Stimulated activated CD4-positive, alpha-beta T cell treated with anti-CD3 and anti-CD28 coated beads, Interleukin-2, amount 100 ng/mL, for 24 hours (primary cell): ENCODE results near the gene LONP1.
A peak's percentile ranks its signal among the peaks of the same experiment; 100 is the strongest.
"Not testable (repeated sequence)": the region's sequence is repeated elsewhere in the genome, so short reads cannot be mapped to it uniquely, and the experiment has no call there.

Experiments used
- DNase-seq, 2 donors: peaks; one replicate each; pipeline ENCODE4 v3.0.0-alpha.2; 2020

LONP1 gene

DNA sequence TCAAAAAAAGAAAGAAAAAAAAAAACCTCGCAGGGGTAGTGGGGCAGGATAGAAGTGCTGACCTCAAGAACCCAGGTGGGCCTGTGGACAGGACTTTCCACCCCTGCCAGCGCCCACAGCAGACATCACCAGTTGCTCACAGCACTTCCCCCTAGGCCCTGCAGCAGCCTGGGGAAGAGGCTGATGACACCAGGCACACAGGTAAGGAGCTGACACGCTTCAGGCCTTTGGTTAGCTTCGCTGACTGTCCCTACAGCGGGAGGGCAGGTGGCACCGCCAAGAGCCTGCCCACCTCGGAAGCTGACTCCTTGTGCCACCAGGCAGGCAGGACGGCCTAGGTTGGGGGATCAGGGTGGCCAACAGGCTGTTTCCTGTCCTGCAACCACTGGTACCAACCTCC, 8.9 kb downstream of the LONP1 start:
- DNase-seq = no peak

DNA sequence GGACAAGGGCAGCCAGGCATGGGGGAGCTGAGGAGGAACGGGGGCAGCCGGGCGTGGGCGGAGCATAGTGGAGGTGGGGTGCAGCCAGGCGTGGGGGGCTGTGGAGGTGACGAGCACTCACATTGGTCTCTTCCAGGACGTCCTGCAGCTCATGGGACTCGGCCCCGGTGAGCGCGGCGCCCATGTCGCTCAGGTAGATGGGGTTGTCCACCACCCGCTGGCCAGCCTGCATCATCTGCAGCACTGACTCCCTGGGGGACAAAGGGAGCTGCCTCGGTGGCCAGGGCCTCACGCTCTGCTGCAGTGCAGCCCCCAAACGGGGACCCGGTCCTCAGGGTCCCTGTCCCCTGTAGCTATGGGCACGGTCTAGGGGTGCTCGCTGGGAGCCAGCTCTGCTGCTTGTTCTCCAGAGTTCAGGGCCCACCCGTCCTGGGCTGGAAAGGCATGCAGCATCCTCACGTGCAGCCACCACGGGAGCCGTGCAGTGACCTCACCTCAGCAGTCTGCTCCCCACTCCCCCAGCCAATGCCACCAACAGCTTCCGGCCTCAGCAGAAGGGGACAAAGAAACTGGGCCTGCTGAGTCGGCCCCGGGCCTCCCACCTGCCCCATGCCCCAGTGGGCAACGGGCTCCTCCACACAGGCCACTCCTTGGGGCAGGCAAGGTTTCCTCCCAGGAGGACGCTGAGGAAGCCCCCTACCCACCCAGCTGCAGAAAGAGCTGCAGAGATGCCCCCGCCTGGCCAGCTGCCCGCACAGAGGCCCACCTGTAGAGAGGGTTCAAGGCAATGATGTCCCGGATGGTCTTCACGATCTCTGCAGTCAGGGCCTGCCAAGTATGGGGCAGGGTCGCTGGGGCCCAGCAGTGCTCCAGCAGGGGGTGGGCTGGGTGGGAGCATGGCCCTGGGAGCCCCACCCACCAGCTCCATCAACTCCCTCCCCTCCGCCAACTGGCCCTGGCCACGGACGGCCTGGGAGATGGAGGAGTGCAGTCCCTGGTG, 12.1 kb downstream of the LONP1 start:
- no peak for DNase-seq

DNA sequence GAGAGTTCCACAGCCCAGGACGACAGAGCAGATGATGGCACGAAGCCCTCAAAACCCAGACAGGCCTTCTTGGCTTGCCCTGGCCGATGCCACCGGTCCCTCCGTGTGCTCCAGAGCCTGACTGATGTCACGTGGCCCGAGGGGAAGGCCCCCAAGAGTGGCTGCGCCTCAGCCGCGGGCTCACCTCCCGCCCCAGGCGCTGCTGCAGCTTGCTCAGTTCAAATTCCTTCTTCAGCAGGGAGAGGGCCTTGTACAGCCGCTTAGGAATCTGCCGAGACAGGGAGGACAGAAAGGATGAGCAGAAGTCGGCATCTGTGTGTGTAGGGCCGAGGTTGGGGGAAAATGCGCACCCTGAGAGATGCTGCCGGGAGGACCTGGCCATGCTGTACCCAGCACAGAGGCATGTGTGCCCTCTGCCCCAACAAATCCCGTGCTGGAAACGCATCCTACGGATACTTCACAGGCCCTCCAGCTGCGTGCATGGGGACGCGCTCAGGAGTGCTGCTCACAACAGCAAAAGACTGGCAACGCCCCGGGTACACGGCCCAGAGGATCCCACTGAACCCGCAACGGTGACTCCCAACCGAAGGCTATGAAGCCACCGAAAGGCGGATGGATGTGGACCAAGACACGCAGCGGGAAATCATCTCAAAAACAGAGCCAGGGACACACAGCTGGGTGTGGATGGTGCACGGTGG, 12.9 kb downstream of the LONP1 start:
- no peak for DNase-seq

DNA sequence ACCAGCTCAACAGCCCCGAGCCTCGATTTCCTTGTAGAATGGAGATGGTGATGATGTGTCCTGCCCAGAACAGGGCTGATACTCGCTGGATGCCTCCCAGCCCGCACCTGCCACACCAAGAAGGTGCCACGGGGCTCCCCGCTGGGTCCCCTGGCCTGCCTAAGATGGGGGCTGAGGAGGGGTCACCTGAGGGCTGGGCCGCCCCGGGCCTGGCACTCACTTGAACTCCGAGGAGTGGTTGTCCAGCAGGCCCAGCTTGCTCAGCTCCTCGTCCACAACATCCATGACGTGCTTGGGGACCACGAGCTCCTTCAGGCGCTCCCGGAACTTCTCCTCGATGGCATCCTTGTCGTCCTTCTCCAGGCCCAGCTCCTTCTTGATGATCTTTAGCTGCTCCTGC, 14.4 kb downstream of the LONP1 start:
- no peak for DNase-seq

DNA sequence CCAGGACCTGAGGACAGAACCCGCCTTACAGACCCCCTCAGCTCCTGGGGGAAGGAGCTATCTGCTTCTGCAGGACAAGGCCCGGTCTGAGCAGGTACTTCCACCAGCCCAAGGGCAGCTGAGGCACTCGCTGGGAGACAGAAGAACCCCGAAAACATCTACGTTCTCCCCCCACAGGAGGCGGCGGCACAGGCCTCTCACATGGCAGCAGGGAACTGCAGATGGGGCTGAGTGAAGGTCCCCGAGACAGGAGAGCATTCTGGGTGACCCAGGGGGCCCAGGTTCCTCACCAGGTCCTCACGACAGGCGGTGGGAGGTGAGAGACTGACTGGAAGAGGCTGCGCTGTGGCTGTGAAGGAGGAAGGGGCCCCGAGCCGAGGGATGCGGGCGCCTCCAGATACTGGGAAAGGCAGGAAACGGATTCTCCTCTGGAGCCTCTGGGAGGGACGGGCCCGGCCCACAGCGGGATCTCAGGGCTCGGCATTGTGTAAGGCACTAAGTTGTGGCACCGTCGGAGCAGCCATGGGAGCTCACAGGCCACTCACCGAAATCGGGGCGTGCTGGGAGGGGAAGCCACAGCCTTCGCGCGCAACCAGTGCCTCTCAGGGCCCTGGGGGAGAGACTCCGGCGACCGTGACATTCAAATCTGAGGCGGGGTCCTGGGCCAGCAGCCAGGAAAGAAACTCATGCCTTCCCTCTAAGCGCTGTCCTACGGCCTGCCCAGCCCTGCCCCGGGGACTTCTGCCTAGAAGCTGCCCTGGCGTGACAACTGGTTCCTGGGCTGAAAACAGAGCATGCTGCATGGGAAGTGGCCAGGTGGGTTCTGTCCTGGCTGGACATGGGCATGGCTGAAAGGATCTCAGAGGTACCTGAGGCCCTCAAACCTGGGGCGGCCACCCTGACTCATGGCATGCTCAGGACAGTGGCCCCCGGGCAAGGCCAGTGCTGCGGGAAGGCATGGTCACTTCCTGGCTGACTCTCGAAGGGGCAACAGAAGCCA, 15.8 kb downstream of the LONP1 start:
- DNase-seq = no peak

DNA sequence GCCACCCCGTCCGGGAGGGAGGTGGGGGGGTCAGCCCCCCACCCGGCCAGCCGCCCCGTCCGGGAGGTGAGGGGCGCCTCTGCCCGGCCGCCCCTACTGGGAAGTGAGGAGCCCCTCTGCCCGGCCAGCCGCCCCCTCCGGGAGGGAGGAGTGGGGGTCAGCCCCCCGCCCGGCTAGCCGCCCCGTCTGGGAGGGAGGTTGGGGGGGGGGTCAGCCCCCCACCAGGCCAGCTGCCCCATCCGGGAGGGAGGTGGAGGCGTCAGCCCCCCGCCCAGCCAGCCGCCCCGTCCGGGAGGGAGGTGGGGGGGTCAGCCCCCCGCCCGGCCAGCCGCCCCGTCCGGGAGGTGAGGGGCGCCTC, 17.9 kb downstream of the LONP1 start:
- not testable (repeated sequence) for DNase-seq

DNA sequence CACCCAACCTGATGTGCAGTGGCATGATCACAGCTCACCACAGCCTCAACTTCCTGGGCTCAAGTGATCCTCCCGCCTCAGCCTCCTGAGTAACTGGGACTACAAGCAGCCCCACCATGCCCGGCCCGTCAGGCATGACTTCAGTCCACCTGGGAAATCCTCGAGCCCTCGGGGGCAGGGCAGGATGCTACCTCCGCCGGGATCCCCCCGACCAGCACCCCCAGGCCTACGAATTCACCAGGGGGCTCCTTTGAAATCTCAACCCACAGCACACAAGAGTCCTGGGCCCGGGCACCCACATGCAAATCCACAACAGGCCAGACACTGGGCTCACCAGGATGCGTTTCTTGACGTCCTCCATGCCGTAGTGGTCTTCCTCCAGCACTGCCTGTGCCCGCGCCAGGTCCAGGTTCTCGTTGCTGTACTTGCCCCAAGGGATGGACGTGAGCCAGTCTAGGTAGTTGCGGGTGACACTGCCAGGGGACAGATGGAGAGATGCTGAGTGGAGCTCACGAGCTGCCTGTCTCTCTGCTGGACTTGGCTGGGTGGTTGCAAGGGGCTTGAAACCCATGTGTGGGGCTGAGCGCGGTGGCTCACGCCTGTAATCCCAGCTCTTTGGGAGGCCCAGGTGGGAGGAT, 19.4 kb downstream of the LONP1 start:
- DNase-seq = no peak

DNA sequence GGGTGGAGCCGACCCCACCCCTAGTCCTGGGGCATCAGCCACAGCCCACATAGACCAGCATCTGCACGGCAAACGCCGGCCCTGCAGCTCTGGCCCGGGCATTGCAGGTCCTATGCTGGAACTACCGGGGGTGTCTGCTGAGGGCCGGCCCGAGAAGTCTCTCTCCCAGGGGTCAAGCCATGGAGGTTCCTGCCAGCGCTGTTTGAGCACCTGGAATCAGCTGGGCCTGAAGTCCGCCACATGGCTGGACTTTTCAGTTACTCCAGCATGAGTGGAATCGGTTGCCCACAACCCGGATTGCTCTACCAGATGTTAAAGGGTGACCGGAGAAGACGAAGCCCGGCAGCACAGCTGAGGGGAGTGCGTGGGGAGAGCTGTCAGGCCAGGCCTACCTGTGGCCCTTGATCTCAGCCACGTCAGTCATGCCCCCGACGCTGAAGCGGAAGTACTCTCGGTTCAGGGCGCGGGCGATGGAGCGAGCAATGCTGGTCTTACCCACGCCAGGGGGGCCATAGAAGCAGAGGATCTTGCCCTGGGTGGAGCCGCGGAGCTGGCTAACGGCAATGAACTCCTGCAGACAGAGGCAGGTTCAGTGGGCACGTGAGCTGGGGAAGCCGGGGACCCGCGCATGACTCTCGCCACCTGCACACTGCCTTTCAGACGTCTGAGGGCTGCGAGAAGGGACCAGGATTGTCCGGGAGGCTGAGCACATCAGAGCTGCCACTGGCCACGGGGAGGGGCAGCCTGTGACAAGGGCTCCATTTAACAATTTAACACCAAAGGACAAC, 21.1 kb downstream of the LONP1 start:
- no peak for DNase-seq

DNA sequence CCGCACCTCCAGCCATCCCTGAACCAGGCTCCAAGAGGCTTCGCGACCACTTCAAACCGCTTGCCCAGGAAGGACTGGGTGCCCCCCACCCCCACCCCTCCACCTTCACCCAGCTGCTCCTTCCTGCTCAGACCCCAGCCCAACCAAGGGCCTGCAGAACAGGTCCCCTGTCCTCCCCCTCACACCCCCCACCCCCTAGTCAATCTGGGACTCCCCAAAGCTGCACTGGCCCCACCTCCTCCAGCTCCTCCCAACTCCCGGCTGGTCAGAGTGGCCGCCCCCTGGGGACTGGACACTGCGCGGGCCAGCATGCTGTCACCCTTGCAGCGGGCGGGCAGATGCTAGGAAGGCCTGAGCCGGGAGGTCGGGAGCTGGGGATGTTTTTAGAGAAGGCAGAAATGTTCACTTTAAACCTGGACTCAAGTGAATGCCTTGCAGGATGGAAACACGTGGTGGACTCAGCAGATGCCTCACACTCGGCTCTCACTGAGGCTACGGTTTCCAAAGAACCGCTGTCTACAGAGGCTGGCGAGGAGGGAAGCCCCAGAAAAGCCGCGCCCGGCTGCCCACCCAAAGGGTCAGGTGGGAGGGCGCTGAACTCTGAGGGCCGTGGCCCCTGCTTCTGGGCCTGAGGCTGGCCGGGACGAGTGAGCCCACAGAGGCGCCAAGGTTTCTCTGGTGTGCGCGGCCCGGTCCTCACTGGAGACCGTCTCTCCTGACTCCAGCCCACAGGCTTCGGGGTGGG, 21.9 kb downstream of the LONP1 start:
- no peak for DNase-seq

DNA sequence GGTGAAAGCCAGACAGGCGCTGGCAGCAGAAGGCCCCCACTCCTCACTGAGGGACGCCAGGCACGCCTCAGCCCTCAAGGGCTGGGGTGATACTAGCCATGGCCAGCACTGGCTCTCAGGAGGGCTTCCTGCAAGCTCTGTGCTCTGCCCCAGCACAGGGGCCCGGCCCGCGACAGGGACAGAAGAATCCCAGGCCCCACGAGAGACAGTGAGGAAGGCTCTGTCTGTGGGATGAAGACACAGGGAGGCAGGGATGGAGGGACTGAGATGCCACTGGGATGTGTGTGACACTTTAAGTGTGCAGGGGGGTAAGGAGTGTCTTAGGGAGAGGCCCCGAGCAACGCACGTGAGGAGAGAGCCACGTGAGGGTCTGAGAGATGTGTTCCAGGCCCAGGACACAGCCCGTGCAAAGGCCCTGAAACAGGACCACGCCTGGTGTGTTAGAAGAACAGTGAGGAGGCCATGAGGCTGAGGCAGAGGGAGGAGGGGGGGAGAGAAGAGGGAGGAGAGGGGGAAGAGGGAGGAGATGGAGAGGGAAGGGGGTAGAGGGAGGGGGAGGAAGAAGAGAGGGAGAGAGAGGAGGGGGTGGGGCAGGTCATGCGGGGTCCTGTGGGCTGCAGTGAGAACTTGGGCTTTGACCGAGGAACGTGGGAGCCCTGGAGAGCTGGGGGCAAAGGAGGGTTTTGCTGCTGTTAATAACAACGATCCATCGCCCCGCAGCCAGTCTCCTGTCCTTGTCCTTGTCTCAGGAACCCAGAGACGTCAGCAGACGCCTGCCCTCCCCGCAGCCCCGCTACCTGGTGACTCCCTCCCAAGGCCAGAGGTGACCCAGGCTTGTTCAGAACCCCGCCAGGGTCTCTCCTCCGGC, 22.7 kb downstream of the LONP1 start:
- DNase-seq = no peak

DNA sequence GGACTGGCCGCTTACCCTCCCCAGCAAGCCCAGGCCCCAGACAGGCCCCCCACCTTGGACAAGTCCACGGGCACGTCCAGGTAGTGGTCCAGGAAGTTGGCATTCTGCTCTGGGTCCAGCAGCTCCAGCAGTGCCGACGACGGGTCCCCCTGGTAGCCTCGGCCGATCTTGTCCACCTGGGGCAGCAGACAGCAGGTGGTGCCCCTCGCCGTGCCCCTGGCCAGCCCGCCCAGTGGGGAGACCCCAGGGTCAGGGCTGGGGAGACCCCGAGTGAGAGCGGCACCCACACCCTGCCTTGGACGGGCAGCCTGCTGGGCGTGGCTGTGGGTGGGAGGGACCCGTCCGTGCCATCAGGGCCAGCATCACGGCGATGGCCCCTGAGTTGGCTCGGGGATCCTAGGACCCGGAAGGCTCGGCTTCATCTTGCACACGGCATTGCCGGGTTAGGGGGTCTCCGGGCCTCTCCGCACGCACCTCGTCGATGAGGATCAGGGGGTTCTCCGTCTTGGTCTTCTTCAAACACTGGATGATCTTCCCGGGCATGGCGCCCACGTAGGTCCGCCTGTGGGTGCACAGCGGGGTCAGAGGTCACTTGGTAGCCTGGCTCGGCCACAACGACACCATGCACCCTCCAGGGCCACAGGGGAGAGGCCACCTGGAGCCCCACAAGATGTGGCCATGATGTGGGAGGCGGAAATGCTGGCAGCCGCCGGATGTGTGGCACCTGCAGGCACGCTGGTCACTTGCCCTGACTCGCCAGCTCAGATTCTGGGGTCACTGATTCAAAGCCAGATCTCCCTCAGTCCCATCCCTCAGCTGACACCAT, 23.5 kb downstream of the LONP1 start:
- DNase-seq = no peak

DNA sequence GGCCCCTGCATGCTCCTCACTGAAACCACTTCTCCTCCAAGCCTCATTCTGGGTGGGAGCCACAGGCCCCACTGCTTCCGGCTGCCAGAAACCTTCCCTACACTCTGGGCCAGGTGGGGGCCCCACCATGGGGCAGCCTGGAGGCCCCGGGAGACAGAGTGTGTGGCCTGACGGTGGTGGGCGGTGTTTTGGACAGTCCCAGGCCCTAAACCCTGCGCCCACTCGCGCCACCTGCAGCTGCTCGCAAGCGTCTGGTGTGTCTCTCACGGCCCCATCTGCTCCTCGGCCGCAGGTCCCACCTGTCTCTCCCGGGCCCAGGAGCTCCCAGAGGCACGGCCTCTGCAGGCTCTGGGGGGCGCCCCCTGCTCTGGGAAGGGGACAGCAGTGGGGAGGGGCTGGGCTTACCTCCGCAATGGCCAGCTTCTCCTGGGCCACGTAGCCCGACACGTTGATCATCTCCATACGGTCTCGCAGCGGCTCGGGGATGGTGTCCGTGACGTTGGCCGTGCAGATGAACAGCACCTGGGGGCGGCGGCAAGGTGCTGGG, 24.2 kb downstream of the LONP1 start:
- DNase-seq = no peak

DNA sequence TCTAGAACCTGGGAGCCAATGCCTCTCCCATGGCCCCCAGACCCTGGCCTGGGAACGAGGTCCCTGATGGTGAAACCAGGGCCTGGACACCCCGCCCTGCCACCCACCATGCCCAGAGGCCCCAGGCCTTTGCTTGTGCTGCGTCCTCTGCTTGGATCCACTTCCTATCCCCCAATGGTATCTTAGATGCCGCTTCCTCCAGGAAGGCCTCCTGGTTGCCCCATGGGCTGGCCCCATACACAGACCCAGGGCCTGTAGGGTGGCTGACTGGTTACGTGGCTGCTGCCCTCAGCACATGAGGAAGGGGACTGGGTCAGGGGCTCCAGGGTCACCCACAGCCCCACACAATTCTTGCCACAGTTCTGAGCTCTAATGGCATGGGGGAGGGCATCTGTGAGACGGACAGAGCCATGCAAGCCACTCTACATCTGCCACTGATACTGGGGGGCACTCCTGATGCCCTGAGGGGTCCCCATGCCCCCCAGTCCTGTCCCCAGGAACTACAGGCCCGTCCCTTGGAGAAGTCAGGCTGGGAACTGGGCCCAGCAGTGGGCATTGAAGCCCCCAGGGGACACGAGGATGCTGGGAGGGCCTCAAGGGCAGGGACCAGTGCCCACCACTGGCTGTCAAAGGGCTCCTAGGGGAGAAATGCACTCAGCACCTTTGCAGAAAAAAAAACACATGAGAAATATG, 24.8 kb downstream of the LONP1 start:
- DNase-seq = no peak

DNA sequence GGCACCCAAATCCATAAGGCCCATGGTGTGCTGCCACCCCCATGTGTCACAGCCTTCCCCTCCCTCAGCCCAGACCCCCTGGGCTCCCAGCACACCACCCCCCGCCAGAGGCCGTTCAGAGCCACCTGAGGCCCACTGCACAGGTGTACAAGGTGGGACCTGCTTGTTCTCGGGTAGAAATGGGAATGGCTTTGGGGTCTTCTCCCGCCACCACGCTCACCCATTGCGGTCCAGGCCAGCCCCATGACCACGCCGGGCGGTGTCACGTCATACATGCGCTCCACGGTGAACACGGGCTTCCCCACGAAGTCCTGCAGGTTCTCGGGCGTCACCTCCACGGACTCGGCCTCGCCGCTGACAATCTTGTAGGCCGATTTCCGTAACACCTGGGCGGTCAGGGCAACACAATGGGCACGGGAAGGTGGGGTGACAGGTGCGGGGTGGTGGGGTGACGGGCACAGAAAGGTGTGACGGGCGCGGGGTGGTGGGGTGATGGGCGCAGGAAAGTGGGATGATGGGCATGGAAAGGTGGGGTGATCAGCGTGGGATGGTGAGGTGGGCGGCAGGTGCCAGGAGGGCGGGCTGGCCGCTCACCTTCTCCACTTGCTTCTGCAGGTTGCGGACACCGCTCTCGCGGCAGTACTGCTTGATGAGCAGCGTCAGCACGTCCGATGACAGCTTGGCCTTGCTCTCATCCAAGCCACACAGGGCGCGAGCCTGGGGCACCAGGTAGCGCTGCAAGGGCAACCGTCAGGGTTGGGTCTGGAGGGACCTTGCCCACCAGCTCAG, 25.6 kb downstream of the LONP1 start:
- no peak for DNase-seq

DNA sequence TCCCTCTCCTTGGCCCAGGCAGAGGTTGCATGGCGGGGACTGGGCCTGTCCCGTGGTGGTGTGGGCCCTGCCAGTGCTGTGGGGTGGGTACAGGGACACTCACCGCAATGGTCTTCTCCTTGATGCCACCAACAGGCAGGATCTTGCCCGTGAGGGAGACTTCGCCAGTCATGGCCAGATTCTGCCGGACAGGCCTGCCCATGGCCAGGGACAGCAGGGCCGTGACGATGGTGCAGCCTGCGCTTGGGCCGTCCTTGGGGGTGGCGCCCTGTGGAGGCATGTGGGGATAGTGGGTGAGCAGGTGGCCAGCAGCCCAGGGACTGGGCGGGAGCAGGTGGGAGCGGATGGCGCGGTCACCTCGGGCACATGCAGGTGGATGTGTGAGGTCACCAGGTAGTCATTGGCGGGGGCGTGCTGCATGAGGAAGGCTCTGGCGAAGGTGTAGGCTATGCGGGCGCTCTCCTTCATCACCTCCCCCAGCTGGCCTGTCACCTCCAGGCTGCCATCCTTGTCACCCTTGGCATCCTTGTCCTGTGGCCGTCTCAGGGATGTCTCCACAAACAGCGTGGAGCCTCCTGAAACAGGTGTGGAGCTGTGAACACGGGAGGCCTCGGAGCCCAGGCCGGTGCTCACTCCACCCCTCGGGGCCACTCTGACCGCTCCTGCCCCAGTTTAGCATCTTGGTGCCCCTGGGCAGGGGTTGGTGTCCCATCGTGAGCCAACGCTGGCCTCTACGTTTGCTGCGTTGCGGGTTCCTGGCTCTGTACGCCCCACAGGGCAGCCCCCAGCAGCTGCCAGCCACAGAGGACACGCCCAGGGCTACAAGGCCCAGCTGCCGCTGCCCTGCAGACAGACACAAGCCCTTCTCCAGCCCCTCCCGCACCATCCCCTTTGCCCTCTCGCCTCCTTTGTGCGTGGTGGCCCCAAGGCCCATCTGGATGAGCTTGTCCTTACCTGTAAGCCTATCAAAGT, 26.5 kb downstream of the LONP1 start:
- peak; percentile 43 to 48 for DNase-seq

DNA sequence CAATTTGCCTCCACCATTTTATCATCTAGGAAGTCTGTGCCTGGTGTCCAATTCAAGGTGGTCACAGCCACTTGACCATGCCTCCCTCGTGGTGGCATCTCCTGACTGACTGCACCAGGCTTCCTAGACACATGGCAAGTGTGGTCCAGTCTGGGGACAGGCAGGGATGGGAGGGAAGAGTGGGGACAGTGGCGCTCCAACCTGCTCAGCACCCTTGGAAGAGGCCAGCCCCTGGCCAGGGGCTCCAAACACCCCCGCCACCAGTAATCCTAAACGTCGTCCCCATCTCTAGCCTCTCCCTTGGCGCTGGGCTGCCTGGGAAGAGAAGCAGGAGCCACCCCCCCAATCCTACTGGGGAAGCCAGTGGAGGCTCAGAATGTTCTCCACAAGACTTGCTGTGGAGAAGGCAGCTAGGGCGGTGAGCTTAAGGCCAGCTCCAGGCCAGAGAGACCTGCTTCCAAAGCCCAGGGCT, 27.2 kb downstream of the LONP1 start:
- DNase-seq = peak in 1 of 2 donors; percentile 34
